Vein endothelial cell (primary cell): ENCODE measurements around the gene DNMT3B. TPM values are rescaled to one million over a fixed set of nuclear protein-coding genes. Genes with fewer than 3 reads are reported as not detected.

ENCODE experiments used
- total RNA-seq: library from RNA; depleted of rRNA; stranded (reverse); fragments of >200 nt; gene quantifications from 2 replicates; pipeline ENCODE4 v1.2.3, GENCODE V29; 2012

Gene DNMT3B
- total RNA-seq: 3.3 and 3.7 TPM in 2 replicates

GRCh38 chr20:32761831-32762753 is at the start of gene DNMT3B:
Gene DNMT3B, plus strand, starts transcription at chr20:32762385. Its CDS starts 17,939 bp downstream, at chr20:32780324.

GRCh38 chr20:32743237-32744112 is 18.7 kb upstream of the DNMT3B start, which contains the start of gene COMMD7:
Gene COMMD7, minus strand, starts transcription at chr20:32743467. Its CDS starts 76 bp downstream, at chr20:32743391.

Other genes starting within 250 kb of the DNMT3B start
- 49.1 and 69.6 TPM in 2 replicates for gene NOL4L, start 177.1 kb upstream of the DNMT3B start, total RNA-seq
- gene C20orf203, start 88.4 kb upstream of the DNMT3B start, total RNA-seq: under 0.01 TPM in 1 of 2 replicates, not detected in the other
- 75.0 and 80.0 TPM in 2 replicates for gene COMMD7, start 18.9 kb upstream of the DNMT3B start, total RNA-seq
- 119 and 151 TPM in 2 replicates for gene MAPRE1, start 57.6 kb downstream of the DNMT3B start, total RNA-seq
- gene EFCAB8, start 96.5 kb downstream of the DNMT3B start, total RNA-seq: under 0.01 TPM in 2 replicates
- not detected in 2 replicates for gene SUN5, start 242.0 kb downstream of the DNMT3B start, total RNA-seq
- gene BPIFB2, start 245.3 kb downstream of the DNMT3B start, total RNA-seq: not detected in 2 replicates